ENCODE data around the gene HDAC4. TPM values are rescaled to one million over a fixed set of nuclear protein-coding genes. Genes with fewer than 3 reads are reported as not detected.

Gene HDAC4
- polyA plus RNA-seq, 1 experiment: 4.4 TPM

- H3K4me3 ChIP-seq (ENCODE audit: low read depth, low read length): no peak overlapping the region
- no peak for DNase-seq (ENCODE audit: low read depth)
- peaks cover 15% of the 10 kb centered on the region for H3K36me3 ChIP-seq (ENCODE audit: control insufficient read depth, insufficient read depth, low read length)
- TF ChIP-seq CTCF (IDR thresholded peaks at IDR 0.05; ENCODE audit: insufficient read depth, low read depth, low read length): no peak
- ChIA-PET POLR2A (no interaction called here), CTCF (interaction anchor here (1.2 kb wide), 1 partner anchor 8 kb away, joined by 6 read pairs; no protein-coding TSS in a partner anchor)
- H3K27me3 ChIP-seq (ENCODE audit: control insufficient read depth, insufficient read depth, low read length): no peaks in the 10 kb centered on the region
These were observed 264.6 kb downstream of the HDAC4 start for GRCh38 chr2:239136203-239136602.

DNA sequence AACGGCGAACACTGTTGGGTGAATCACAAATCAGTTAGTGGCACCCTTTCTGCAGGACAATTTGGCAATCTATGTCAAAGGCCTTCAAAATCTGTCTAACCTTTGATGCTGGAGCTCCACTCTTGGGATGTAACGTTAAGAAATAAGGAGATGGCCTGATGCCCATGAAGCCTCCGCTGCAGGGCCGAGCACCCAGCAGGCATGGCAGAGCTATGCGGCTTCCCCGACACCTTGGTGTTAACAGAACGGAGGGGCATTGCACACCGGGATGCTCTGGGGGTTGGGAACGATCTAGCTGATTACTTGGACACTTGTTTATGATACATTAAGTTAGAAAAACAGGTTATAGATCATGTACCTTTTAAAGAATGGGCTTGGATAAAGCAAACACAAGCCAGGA lies 265.3 kb downstream of the HDAC4 start:
- CTCF ChIA-PET: interaction anchor here (1.2 kb wide), 1 partner anchor 9 kb away, joined by 6 read pairs; no protein-coding TSS in a partner anchor

GRCh38 chr2:239133945-239134570 lies 266.8 kb downstream of the HDAC4 start:
- Histone ChIP-seq H3K27me3 (ENCODE audit: control insufficient read depth, insufficient read depth, low read length) (no peaks in the 10 kb centered on the region), H3K36me3 (ENCODE audit: control insufficient read depth, insufficient read depth, low read length) (peaks cover 18% of the 10 kb centered on the region), H3K4me3 (ENCODE audit: low read depth, low read length) (no peak overlapping the region)
- no peak for DNase-seq (ENCODE audit: low read depth)
- ChIA-PET CTCF (interaction anchor here (1.2 kb wide), 1 partner anchor 9 kb away, joined by 4 read pairs; no protein-coding TSS in a partner anchor), POLR2A (no interaction called here)
- no peak for TF ChIP-seq CTCF (IDR thresholded peaks at IDR 0.05; ENCODE audit: insufficient read depth, low read depth, low read length)

More for the DNA sequence above, 265.3 kb downstream of the HDAC4 start:
- POLR2A ChIA-PET: no interaction called here
- Histone ChIP-seq H3K4me3 (ENCODE audit: low read depth, low read length) (no peak overlapping the region), H3K27me3 (ENCODE audit: control insufficient read depth, insufficient read depth, low read length) (no peaks in the 10 kb centered on the region), H3K36me3 (ENCODE audit: control insufficient read depth, insufficient read depth, low read length) (peaks cover 17% of the 10 kb centered on the region)
- no peak for TF ChIP-seq CTCF (IDR thresholded peaks at IDR 0.05; ENCODE audit: insufficient read depth, low read depth, low read length)
- DNase-seq (ENCODE audit: low read depth): no peak

DNA sequence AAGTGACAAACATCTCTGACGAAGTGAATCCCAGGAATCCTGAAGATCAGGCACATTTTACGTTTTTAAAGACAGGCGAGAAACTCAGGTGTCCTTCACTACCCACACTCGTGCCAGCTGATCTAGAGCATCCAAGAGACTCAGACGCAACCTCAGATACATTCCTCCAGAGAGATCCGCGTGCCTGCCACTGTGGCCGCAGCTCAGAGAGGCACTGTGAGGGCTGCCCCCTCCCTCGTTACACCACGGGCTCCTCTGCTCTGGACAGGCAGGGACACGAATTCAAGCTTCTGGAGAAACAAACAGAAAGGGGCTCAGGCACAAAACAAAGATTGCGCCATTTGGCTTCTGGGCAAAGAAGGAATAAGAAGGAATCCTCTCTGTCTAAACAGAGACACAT lies 268.0 kb downstream of the HDAC4 start:
- TF ChIP-seq CTCF (IDR thresholded peaks at IDR 0.05; ENCODE audit: insufficient read depth, low read depth, low read length): no peak
- DNase-seq (ENCODE audit: low read depth): no peak

GRCh38 chr2:239132156-239132709 lies 268.6 kb downstream of the HDAC4 start:
- H3K36me3 ChIP-seq (ENCODE audit: control insufficient read depth, insufficient read depth, low read length): peaks cover 18% of the 10 kb centered on the region

More for the DNA sequence above, 268.0 kb downstream of the HDAC4 start:
- Histone ChIP-seq H3K4me3 (ENCODE audit: low read depth, low read length) (no peak overlapping the region), H3K36me3 (ENCODE audit: control insufficient read depth, insufficient read depth, low read length) (peaks cover 16% of the 10 kb centered on the region), H3K27me3 (ENCODE audit: control insufficient read depth, insufficient read depth, low read length) (no peaks in the 10 kb centered on the region)
- POLR2A ChIA-PET: no interaction called here
- CTCF ChIA-PET: interaction anchor here (0.7 to 1.2 kb wide), 3 partner anchors 10 to 859 kb away, joined by 3 to 4 read pairs (median 3); no protein-coding TSS in a partner anchor

More at GRCh38 chr2:239132156-239132709, 268.6 kb downstream of the HDAC4 start:
- no peak for TF ChIP-seq CTCF (IDR thresholded peaks at IDR 0.05; ENCODE audit: insufficient read depth, low read depth, low read length)
- DNase-seq (ENCODE audit: low read depth): no peak
- Histone ChIP-seq H3K27me3 (ENCODE audit: control insufficient read depth, insufficient read depth, low read length) (no peaks in the 10 kb centered on the region), H3K4me3 (ENCODE audit: low read depth, low read length) (no peak overlapping the region)
- CTCF ChIA-PET: interaction anchor here (1.0 kb wide), 1 partner anchor 860 kb away, joined by 3 read pairs; no protein-coding TSS in a partner anchor
- POLR2A ChIA-PET: no interaction called here
